ENCODE measurements around the gene TNNT3.

TNNT3 gene

GRCh38 chr11:1896923-1897322, 22.6 kb upstream of the TNNT3 start:
- DNase-seq (ENCODE audit: low spot score): no peak

GRCh38 chr11:1899090-1899489, 20.4 kb upstream of the TNNT3 start:
- DNase-seq (ENCODE audit: low spot score): no peak

- no peak for DNase-seq (ENCODE audit: low spot score)
These were observed 19.8 kb upstream of the TNNT3 start for GRCh38 chr11:1899686-1900085.

- DNase-seq (ENCODE audit: low spot score): no peak
These were observed 13.3 kb upstream of the TNNT3 start for GRCh38 chr11:1906181-1906580.

GRCh38 chr11:1906611-1907423, 12.7 kb upstream of the TNNT3 start:
- DNase-seq (ENCODE audit: low spot score): no peak

GRCh38 chr11:1908618-1909017, 10.9 kb upstream of the TNNT3 start:
- no peak for DNase-seq (ENCODE audit: low spot score)

GRCh38 chr11:1909524-1909923, 10.0 kb upstream of the TNNT3 start:
- DNase-seq (ENCODE audit: low spot score): no peak

- DNase-seq (ENCODE audit: low spot score): no peak
These were observed 7.1 kb upstream of the TNNT3 start for GRCh38 chr11:1912289-1912878.

GRCh38 chr11:1913271-1914060, 6.0 kb upstream of the TNNT3 start:
- DNase-seq (ENCODE audit: low spot score): no peak

- no peak for DNase-seq (ENCODE audit: low spot score)
These were observed 3.7 kb upstream of the TNNT3 start for GRCh38 chr11:1915795-1916131.

- DNase-seq (ENCODE audit: low spot score): no peak
These were observed 3.1 kb upstream of the TNNT3 start for GRCh38 chr11:1916132-1916985.

GRCh38 chr11:1916986-1917522, 2.4 kb upstream of the TNNT3 start:
- no peak for DNase-seq (ENCODE audit: low spot score)

GRCh38 chr11:1917523-1918435, 1.7 kb upstream of the TNNT3 start:
- no peak for DNase-seq (ENCODE audit: low spot score)

GRCh38 chr11:1918436-1919315, 827 bp upstream of the TNNT3 start:
- no peak for DNase-seq (ENCODE audit: low spot score)

- DNase-seq (ENCODE audit: low spot score): no peak
These were observed 815 bp downstream of the TNNT3 start for GRCh38 chr11:1920128-1920908.

GRCh38 chr11:1920909-1921573, 1.5 kb downstream of the TNNT3 start:
- no peak for DNase-seq (ENCODE audit: low spot score)

- no peak for DNase-seq (ENCODE audit: low spot score)
These were observed 2.2 kb downstream of the TNNT3 start for GRCh38 chr11:1921574-1922141.

GRCh38 chr11:1922481-1923081, 3.1 kb downstream of the TNNT3 start:
- DNase-seq (ENCODE audit: low spot score): no peak
